GM23248 (cell line): ENCODE data around the gene ZFP69. TPM values are rescaled to one million over a fixed set of nuclear protein-coding genes. Genes with fewer than 3 reads are reported as not detected.
A peak's percentile ranks its signal among the peaks of the same experiment; 100 is the strongest.

ENCODE experiments used
- DNase-seq: peaks from one replicate; pipeline ENCODE4 v3.0.0-alpha.2; 2015
- H2AFZ ChIP-seq: fragments of 200-600 bp; sonication (generic); 2 replicates; pipeline ENCODE4 v1.6.1; 2016; ENCODE audit warnings: antibody characterized with exemption
- H3F3A ChIP-seq: fragments of 200-600 bp; sonication (generic); 2 replicates; pipeline ENCODE4 v1.6.1; 2016; ENCODE audit warnings: mild to moderate bottlenecking, antibody characterized with exemption, mixed run types; ENCODE audit not compliant: insufficient read depth
- H3K27ac ChIP-seq: fragments of 200-600 bp; sonication (generic); 2 replicates; pipeline ENCODE4 v1.5.1; 2016; ENCODE audit warnings: mild to moderate bottlenecking
- H3K27me3 ChIP-seq: fragments of 200-600 bp; sonication (generic); replicated peaks from 2 replicates; pipeline ENCODE4 v1.6.1; 2016; ENCODE audit warnings: mild to moderate bottlenecking; ENCODE audit not compliant: insufficient read depth
- H3K36me3 ChIP-seq: fragments of 200-600 bp; sonication (generic); 2 replicates; pipeline ENCODE4 v1.6.1; 2016; ENCODE audit warnings: low read depth, mild to moderate bottlenecking
- H3K4me1 ChIP-seq: fragments of 200-600 bp; sonication (generic); 2 replicates; pipeline ENCODE4 v1.6.1; 2016; ENCODE audit warnings: mild to moderate bottlenecking; ENCODE audit not compliant: insufficient read depth
- H3K4me2 ChIP-seq: fragments of 200-600 bp; sonication (generic); one replicate; pipeline ENCODE4 v1.6.1; 2016; ENCODE audit warnings: mild to moderate bottlenecking; ENCODE audit not compliant: unreplicated experiment
- H3K4me3 ChIP-seq: fragments of 200-600 bp; sonication (generic); 2 replicates; pipeline ENCODE4 v1.5.1; 2016; ENCODE audit warnings: mild to moderate bottlenecking
- H3K79me2 ChIP-seq: fragments of 200-600 bp; sonication (generic); 2 replicates; pipeline ENCODE4 v1.6.1; 2016; ENCODE audit warnings: mild to moderate bottlenecking; ENCODE audit not compliant: insufficient read depth
- H3K9ac ChIP-seq: fragments of 200-600 bp; sonication (generic); 2 replicates; pipeline ENCODE4 v1.6.1; 2016; ENCODE audit warnings: mild to moderate bottlenecking
- H3K9me2 ChIP-seq: fragments of 200-600 bp; sonication (generic); 2 replicates; pipeline ENCODE4 v1.6.1; 2016; ENCODE audit warnings: mixed run types, mild to moderate bottlenecking, moderate library complexity; ENCODE audit not compliant: insufficient read depth
- H3K9me3 ChIP-seq: fragments of 200-600 bp; sonication (generic); one replicate; pipeline ENCODE4 v1.6.1; 2017; ENCODE audit warnings: low read depth
- H4K20me1 ChIP-seq: fragments of 200-600 bp; sonication (generic); 2 replicates; pipeline ENCODE4 v1.6.0; 2016; ENCODE audit not compliant: insufficient read depth
- EZH2 ChIP-seq: fragments of 200-600 bp; sonication (generic); IDR thresholded peaks from 2 replicates; pipeline ENCODE4 v1.6.1; 2018; ENCODE audit warnings: antibody characterized with exemption, mild to moderate bottlenecking; ENCODE audit not compliant: insufficient read depth, poor library complexity, severe bottlenecking
- EZH2phosphoT487 ChIP-seq: fragments of 200-600 bp; sonication (generic); IDR thresholded peaks from 2 replicates; pipeline ENCODE4 v1.6.1; 2018; ENCODE audit warnings: antibody characterized with exemption, moderate library complexity, mild to moderate bottlenecking, low read depth; ENCODE audit not compliant: insufficient read depth
- WGBS, 2 experiments: methylation state at CpG; one replicate each; pipeline ENCODE4 v1.1.6; 2015 to 2017; ENCODE audit warnings: low lambda C conversion rate in 2 of 2, low coverage in 1 of 2; ENCODE audit errors: missing lambda C conversion rate in 2 of 2; 5-methylcytosine and 5-hydroxymethylcytosine counted together
- in situ Hi-C: fragments of 300-500 bp; cut with MboI; formaldehyde crosslinking; loops from 2 replicates; pipeline ENCODE4 v1.15.0; 2020
- polyA plus RNA-seq: library from polyadenylated mRNA; unstranded; fragments of >200 nt; fragmentation: Nextera tagmentation; extraction: Ambion mirVana; gene quantifications from 2 replicates; pipeline ENCODE4 v1.2.1, GENCODE V29; 2016
- total RNA-seq: library from RNA; depleted of rRNA; stranded (reverse); fragments of >200 nt; shearing (Covaris generic); gene quantifications from 2 replicates; pipeline ENCODE4 v1.2.3, GENCODE V29; 2014

The ZFP69 gene
- total and polyA plus RNA-seq, 2 experiments from 2014 or later, result 1.9 to 3.8 TPM

DNA sequence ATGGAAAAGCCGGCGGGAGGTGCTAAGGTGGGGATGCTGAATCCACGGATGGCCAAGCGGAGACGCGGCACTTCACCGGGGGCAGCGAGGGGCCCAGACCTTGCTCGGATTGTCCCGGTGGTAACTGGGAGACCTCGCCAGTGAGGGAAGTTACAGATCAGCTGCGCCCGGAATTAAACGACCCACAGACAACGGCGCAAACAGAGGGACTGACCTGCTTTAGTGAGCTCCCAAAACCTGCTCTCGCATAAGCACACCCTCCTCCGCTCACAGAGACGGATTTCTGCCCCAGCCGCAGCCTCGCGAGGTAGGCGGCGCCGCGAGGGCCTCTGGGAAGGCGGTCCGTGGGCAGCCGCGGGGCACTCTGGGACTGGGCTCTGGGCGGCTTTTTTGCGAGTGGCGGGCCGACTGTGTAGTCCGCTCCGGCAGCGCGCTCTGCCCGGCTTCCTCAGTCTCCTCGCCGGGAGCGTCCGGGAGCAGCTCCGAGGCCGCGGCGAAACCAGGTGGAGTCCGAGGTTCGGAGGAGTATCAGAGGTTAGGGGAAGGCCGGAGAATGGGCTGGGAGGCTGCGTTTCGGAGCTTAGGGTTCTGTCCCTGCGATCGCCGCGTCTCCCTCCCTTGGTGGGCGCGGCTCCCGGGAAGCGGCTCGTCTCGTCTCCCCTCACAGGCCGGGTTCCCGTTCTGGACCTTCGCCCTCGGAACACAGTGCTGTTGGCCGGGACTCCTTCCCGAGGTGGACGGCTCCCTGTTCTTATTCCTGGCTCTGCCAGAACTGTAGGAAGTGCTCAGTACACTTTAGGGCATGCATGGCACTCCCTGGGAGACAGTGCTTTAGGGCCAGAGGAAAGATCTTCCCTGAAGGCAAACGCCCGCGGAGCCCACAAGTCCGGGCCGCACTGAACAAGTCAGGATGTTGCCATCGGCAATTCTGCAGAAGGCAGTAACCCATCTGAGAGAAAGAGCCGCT is 31.6 kb downstream of the ZFP69 start, which contains the start of gene EXO5:
Gene EXO5, plus strand, starts transcription at position 393 of the 967 bp plus-strand sequence. CDS start 5,778 bp downstream, outside the sequence.
- Histone ChIP-seq H3K4me1 (0 out of 2 replicates have a peak, but pooled peaks cover 6% of the 10 kb centered on the region), H2AFZ (peak within 1 kb of the TSS; percentile 99), H4K20me1 (no peaks in the 10 kb centered on the region), H3K27ac (peak within 1 kb of the TSS; percentile 66), H3K27me3 (no peaks in the 10 kb centered on the region), H3K9ac (peak within 1 kb of the TSS; percentile 89), H3K36me3 (no peaks in the 10 kb centered on the region; the same call in none of the 2 replicates), H3K79me2 (peaks cover 86% of the 10 kb centered on the region), H3F3A (peaks cover 5% of the 10 kb centered on the region; the same call in 1 of the 2 replicates), H3K9me3 (no peaks in the 10 kb centered on the region), H3K4me3 (peak within 1 kb of the TSS; percentile 92), H3K9me2 (no peaks in the 10 kb centered on the region), H3K4me2 (peak within 1 kb of the TSS; percentile 96)
- in situ Hi-C loops, result no loop called here
- peak; percentile 95 for DNase-seq
- 1 to 2% methylated on average over 68 to 70 of the region's 76 CpGs for WGBS, 2 experiments
- TF ChIP-seq EZH2, result no peak

DNA sequence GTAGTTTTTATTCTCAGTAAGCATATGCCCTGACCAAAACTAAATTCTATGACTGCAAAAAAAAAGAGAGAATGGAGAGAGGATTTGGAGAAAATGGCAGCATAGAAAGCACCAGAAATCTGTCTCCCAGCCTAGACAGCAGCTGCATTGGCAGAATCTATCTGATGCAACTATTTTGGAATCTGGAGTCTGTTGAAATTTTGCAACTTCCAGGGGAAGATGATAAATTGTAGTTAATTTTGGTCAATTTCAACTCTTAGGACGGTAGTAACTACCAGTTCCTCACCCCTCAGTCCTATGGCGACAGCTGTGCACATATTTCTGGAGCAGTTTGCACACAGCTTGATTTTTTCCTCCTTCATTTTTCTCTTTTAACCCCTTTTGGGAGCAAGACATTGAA is 42.4 kb downstream of the ZFP69 start:
- no peaks in the 10 kb centered on the region for H3K9me2 ChIP-seq
- no peaks in the 10 kb centered on the region for H3F3A ChIP-seq
- H3K27me3 ChIP-seq, result no peaks in the 10 kb centered on the region
- H4K20me1 ChIP-seq, result no peaks in the 10 kb centered on the region
- no peak overlapping the region for H3K4me2 ChIP-seq
- H3K36me3 ChIP-seq, result peaks cover 14% of the 10 kb centered on the region; the same call in 1 of the 2 replicates
- peak overlapping the region; percentile 37; the same call in 1 of the 2 replicates for H2AFZ ChIP-seq
- no peak overlapping the region for H3K4me3 ChIP-seq
- no peaks in the 10 kb centered on the region for H3K4me1 ChIP-seq
- TF ChIP-seq EZH2phosphoT487 (no peak), EZH2 (no peak)
- H3K9ac ChIP-seq, result no peak overlapping the region
- no peak overlapping the region for H3K27ac ChIP-seq
- peaks cover 8% of the 10 kb centered on the region; the same call in 1 of the 2 replicates for H3K79me2 ChIP-seq
- H3K9me3 ChIP-seq, result peaks cover 2% of the 10 kb centered on the region
- WGBS, 2 experiments, result 58% methylated on average over 2 of the region's 2 CpGs
- in situ Hi-C loops, result no loop called here
- peak; percentile 16 for DNase-seq

DNA sequence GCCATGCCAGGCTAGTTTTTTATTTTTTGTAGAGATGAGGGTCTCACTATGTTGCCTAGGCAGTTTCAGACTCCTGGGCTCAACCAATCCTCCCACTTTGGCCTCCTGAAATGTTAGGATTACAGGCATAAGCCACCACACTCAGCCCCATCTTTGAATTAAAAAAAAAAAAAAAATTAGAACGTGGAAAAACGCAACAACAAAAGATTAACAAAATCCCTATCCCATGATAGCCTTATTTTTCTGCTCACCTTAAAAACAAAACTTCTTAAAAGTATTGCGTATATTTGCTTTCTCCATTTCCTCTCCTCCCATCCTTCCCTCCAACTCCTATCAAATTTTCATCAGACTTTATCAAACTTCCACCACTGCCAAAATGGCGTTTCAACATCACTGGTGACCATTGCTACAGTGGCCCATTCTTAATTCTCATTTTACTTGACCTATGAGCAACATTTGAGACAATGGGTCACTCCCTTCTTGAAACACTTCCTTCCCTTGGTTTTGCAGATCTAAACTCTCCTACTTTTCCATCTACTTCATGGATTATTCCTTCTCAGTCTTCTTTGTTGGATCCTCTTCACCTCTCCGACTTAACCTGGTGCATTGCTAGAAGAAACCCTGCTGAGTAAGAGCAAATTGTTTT is 53.8 kb downstream of the ZFP69 start:
- Histone ChIP-seq H3K27ac (peak overlapping the region; percentile 88), H3K27me3 (no peaks in the 10 kb centered on the region), H3K9ac (peak overlapping the region; percentile 82), H4K20me1 (no peaks in the 10 kb centered on the region), H3K9me3 (no peaks in the 10 kb centered on the region), H3K4me2 (peak overlapping the region; percentile 98), H3K9me2 (no peaks in the 10 kb centered on the region), H2AFZ (peak overlapping the region; percentile 100), H3K36me3 (no peaks in the 10 kb centered on the region), H3K4me1 (0 out of 2 replicates have a peak, but pooled peaks cover 11% of the 10 kb centered on the region), H3F3A (peaks cover 15% of the 10 kb centered on the region), H3K79me2 (no peaks in the 10 kb centered on the region), H3K4me3 (peak overlapping the region; percentile 98)
- DNase-seq, result peak; percentile 49
- TF ChIP-seq EZH2, result no peak
- TF ChIP-seq EZH2phosphoT487, result no peak
- WGBS, 2 experiments, result 43 to 45% methylated on average over 5 of the region's 5 CpGs
- in situ Hi-C loops, result no loop called here

DNA sequence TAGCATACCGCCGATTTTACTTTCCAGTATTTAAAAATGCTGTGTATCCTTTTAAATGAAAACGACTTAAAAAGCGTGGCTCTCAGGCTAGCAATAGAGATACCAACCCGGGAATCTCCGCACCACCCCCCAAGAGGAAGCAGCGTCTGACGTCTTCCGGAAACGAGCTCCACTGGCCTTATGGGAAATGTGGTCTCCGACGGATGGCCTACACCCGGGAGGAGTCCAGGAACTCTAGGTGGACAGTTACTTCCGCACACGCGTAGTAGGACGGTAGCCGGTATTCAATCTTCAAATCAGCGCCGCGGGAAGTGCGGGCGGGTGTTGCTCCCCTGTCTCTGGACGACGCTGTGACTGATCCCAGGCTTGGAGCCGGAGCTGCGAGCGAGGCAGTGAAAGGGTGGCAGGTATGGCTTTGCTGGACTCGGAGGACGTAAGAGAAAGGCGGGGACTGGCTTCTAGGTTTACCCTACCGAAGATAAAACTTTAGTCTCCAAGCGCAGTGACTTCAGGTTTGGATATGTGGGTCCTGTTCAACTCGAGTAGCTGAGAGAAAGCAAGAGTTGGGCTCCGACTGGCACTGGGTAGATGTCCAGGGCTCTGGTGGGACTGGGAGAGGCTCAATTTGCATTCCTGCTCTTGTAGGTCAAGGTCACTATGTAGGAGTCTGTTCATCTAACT is 54.4 kb downstream of the ZFP69 start, which contains the start of gene ZNF684:
Gene ZNF684, plus strand, starts transcription at position 257 of the 681 bp plus-strand sequence. CDS start 1,530 bp downstream, outside the sequence.
- Histone ChIP-seq H3K9me2 (no peaks in the 10 kb centered on the region), H4K20me1 (no peaks in the 10 kb centered on the region), H2AFZ (peak within 1 kb of the TSS; percentile 100), H3K4me3 (peak within 1 kb of the TSS; percentile 98), H3K4me2 (peak within 1 kb of the TSS; percentile 98), H3F3A (peaks cover 15% of the 10 kb centered on the region), H3K9ac (peak within 1 kb of the TSS; percentile 82), H3K27me3 (no peaks in the 10 kb centered on the region), H3K27ac (peak within 1 kb of the TSS; percentile 88), H3K36me3 (no peaks in the 10 kb centered on the region), H3K79me2 (no peaks in the 10 kb centered on the region), H3K9me3 (no peaks in the 10 kb centered on the region), H3K4me1 (0 out of 2 replicates have a peak, but pooled peaks cover 11% of the 10 kb centered on the region)
- 1% methylated on average over 35 of the region's 35 CpGs for WGBS, 2 experiments
- DNase-seq, result peak; percentile 96
- in situ Hi-C loops, result no loop called here
- no peak for TF ChIP-seq EZH2
- no peak for TF ChIP-seq EZH2phosphoT487
